ENCODE data around the gene CD209.

GRCh38 chr19:7705387-7706187, 41.7 kb downstream of the CD209 start:
- TF ChIP-seq CTCF (conservative IDR thresholded peaks at IDR 0.05 in 1 of 2, IDR thresholded peaks at IDR 0.05 in 1 of 2; ENCODE audit: extremely low read depth in 1 of 2, insufficient read depth in 1 of 2, low read depth in 1 of 2, low read length in 2 of 2) (no peak), EZH2 (IDR thresholded peaks at IDR 0.05; ENCODE audit: borderline replicate concordance, low read length) (no peak)

Data from mammary epithelial cell (primary cell).